ENCODE results near the gene NHLRC2.

NHLRC2 gene

GRCh38 chr10:113945687-113946085 is 91.2 kb downstream of the NHLRC2 start:
- no peak for DNase-seq

GRCh38 chr10:113947184-113948041 is 93.0 kb downstream of the NHLRC2 start:
- DNase-seq, result no peak

- no peak for DNase-seq
Measured at GRCh38 chr10:113948048-113948447, 93.6 kb downstream of the NHLRC2 start.

GRCh38 chr10:113950268-113950667 is 95.8 kb downstream of the NHLRC2 start:
- DNase-seq, result no peak

- DNase-seq, result peak; percentile 26
Measured at GRCh38 chr10:113953505-113954272, 99.2 kb downstream of the NHLRC2 start.

- no peak for DNase-seq
Measured at GRCh38 chr10:113954409-113954808, 99.9 kb downstream of the NHLRC2 start.

GRCh38 chr10:113957013-113957412 is 102.6 kb downstream of the NHLRC2 start:
- no peak for DNase-seq

GRCh38 chr10:113958631-113959382 is 104.3 kb downstream of the NHLRC2 start:
- peak; percentile 54 for DNase-seq

GRCh38 chr10:113959383-113959760 is 104.9 kb downstream of the NHLRC2 start:
- DNase-seq, result no peak

- no peak for DNase-seq
Measured at GRCh38 chr10:113960617-113961181, 106.2 kb downstream of the NHLRC2 start.

GRCh38 chr10:113961182-113962031 is 106.9 kb downstream of the NHLRC2 start:
- no peak for DNase-seq

- peak; percentile 17 for DNase-seq
Measured at GRCh38 chr10:113965077-113965476, 110.6 kb downstream of the NHLRC2 start.

- DNase-seq, result peak; percentile 90
Measured at GRCh38 chr10:113965683-113966082, 111.2 kb downstream of the NHLRC2 start.
